HFFc6 (cell line): ENCODE measurements around the gene SH3RF3. TPM values are rescaled to one million over a fixed set of nuclear protein-coding genes. Genes with fewer than 3 reads are reported as not detected.

Source experiments
- DNase-seq: peaks from one replicate; pipeline ENCODE4 v3.0.0-alpha.2; 2018
- H3K27ac Mint-ChIP-seq: 2 replicates; pipeline ENCODE4 v1.8.0; 2020; ENCODE audit warnings: mild to moderate bottlenecking, mixed read lengths
- H3K27me3 Mint-ChIP-seq: 2 replicates; pipeline ENCODE4 v1.8.0; 2021; ENCODE audit warnings: mild to moderate bottlenecking, moderate library complexity, mixed read lengths; ENCODE audit not compliant: insufficient read depth
- H3K36me3 Mint-ChIP-seq: 2 replicates; pipeline ENCODE4 v1.8.0; 2021; ENCODE audit warnings: low read depth, mixed read lengths
- H3K4me1 Mint-ChIP-seq: 2 replicates; pipeline ENCODE4 v1.8.0; 2020; ENCODE audit warnings: low read depth, mixed read lengths
- H3K4me3 Mint-ChIP-seq: 2 replicates; pipeline ENCODE4 v1.8.0; 2020; ENCODE audit warnings: mild to moderate bottlenecking, moderate library complexity, mixed read lengths
- H3K9me3 Mint-ChIP-seq: 2 replicates; pipeline ENCODE4 v1.8.0; 2020; ENCODE audit warnings: mild to moderate bottlenecking, mixed read lengths
- total RNA-seq, 6 experiments: library from RNA; stranded (reverse); fragmentation: NEBNext Ultra II Directional; extraction: Animal tissue kit (Norgen Biotek cat#: 25700); gene quantifications; 2 replicates in 1 of 6; 3 replicates in 5 of 6; pipeline ENCODE4 v1.2.3, GENCODE V29; 2021
- TF ChIP-seq, protein P1 (sequence below): fragments of 200-600 bp; sonication (generic); IDR thresholded peaks from 2 replicates; pipeline ENCODE4 v1.5.0; 2021; ENCODE audit warnings: antibody characterized with exemption, mild to moderate bottlenecking

The SH3RF3 gene
- total RNA-seq, 6 experiments from 2014 or later: 2.4 to 4.4 (median 3.7) TPM

DNA sequence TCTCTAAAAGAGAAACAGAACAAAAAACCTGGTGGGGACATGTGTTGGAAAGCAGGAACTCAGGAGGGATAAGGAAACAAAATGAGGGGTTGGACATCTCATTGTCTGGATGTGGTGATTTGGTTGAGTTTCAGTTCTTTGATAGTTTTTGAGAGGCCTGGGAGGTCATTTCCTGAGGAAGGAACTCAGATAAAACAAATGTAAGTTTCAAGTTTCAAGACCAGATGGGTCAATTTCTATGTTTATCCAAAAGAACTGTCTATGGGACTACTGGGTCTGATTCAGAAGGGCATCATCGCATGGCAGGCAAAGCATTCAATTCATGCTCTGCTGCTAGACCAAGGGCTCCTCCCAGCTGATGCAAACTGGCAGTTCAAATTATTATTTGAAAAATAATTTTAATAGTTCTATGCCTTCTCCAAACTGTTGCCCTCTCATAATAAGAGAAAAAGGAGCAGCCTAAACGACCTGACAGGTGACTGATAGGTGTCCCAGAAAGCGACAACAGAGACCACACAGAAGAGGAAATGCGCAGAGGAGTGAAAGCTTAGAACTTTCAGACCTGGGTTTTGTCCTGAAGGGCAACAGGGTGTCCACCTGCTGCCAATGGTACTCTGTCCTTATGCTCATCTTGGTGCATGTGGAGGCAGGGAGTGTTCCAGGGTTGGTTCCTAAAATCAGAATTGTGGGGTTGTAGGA is 39.3 kb upstream of the SH3RF3 start:
- peaks cover 17% of the 10 kb centered on the region for H3K9me3 Mint-ChIP-seq
- H3K4me3 Mint-ChIP-seq: 0 out of 2 replicates have a peak overlapping the region, but pooled peaks have one; percentile 1
- TF ChIP-seq, protein P1, sequence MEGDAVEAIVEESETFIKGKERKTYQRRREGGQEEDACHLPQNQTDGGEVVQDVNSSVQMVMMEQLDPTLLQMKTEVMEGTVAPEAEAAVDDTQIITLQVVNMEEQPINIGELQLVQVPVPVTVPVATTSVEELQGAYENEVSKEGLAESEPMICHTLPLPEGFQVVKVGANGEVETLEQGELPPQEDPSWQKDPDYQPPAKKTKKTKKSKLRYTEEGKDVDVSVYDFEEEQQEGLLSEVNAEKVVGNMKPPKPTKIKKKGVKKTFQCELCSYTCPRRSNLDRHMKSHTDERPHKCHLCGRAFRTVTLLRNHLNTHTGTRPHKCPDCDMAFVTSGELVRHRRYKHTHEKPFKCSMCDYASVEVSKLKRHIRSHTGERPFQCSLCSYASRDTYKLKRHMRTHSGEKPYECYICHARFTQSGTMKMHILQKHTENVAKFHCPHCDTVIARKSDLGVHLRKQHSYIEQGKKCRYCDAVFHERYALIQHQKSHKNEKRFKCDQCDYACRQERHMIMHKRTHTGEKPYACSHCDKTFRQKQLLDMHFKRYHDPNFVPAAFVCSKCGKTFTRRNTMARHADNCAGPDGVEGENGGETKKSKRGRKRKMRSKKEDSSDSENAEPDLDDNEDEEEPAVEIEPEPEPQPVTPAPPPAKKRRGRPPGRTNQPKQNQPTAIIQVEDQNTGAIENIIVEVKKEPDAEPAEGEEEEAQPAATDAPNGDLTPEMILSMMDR: no peak
- H3K27me3 Mint-ChIP-seq: peaks cover 17% of the 10 kb centered on the region
- peak; percentile 11 for DNase-seq
- peaks cover 17% of the 10 kb centered on the region for H3K4me1 Mint-ChIP-seq
- H3K36me3 Mint-ChIP-seq: peaks cover 10% of the 10 kb centered on the region; the same call in 1 of the 2 replicates
- no peak overlapping the region for H3K27ac Mint-ChIP-seq

DNA sequence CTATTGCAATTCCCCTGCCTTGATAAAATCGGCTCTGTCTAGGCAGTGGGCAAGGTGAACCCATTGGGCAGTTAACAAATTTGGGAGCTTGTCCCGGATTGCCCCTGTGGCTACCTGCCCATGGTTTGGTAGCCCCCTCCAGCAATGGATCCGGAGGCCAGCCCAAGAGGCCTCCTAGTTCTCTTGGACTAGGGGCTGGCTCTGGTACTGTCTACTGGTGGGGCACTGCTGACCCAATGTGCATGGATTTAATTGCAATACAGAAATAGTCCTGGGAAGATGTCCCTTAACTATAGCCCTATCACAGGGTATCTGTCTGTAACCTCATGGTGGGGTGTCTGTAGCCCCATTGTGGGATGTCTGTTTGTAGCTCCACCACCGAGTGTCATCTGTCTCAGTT is 37.5 kb upstream of the SH3RF3 start:
- TF ChIP-seq, protein P1: no peak
- H3K36me3 Mint-ChIP-seq: peaks cover 10% of the 10 kb centered on the region; the same call in 1 of the 2 replicates
- H3K9me3 Mint-ChIP-seq: peaks cover 17% of the 10 kb centered on the region
- no peak overlapping the region for H3K4me3 Mint-ChIP-seq
- DNase-seq: no peak
- peaks cover 21% of the 10 kb centered on the region for H3K27me3 Mint-ChIP-seq
- H3K27ac Mint-ChIP-seq: no peak overlapping the region
- H3K4me1 Mint-ChIP-seq: peaks cover 17% of the 10 kb centered on the region

GRCh38 chr2:109094144-109094543 is 34.9 kb upstream of the SH3RF3 start:
- TF ChIP-seq, protein P1: no peak
- no peak overlapping the region for H3K4me3 Mint-ChIP-seq
- H3K27ac Mint-ChIP-seq: no peak overlapping the region
- H3K27me3 Mint-ChIP-seq: peaks cover 29% of the 10 kb centered on the region
- peaks cover 20% of the 10 kb centered on the region for H3K4me1 Mint-ChIP-seq
- peaks cover 17% of the 10 kb centered on the region for H3K9me3 Mint-ChIP-seq
- peaks cover 10% of the 10 kb centered on the region; the same call in 1 of the 2 replicates for H3K36me3 Mint-ChIP-seq
- DNase-seq: no peak

- H3K27ac Mint-ChIP-seq: no peak overlapping the region
- H3K4me1 Mint-ChIP-seq: peaks cover 9% of the 10 kb centered on the region
- TF ChIP-seq, protein P1: no peak
- peaks cover 38% of the 10 kb centered on the region for H3K27me3 Mint-ChIP-seq
- H3K36me3 Mint-ChIP-seq: peaks cover 10% of the 10 kb centered on the region; the same call in 1 of the 2 replicates
- DNase-seq: no peak
- H3K9me3 Mint-ChIP-seq: peaks cover 12% of the 10 kb centered on the region
- H3K4me3 Mint-ChIP-seq: no peak overlapping the region
Observed at GRCh38 chr2:109098251-109098920, 30.6 kb upstream of the SH3RF3 start.

GRCh38 chr2:109098921-109099273 is 30.1 kb upstream of the SH3RF3 start:
- DNase-seq: no peak
- H3K4me3 Mint-ChIP-seq: no peak overlapping the region
- TF ChIP-seq, protein P1: no peak
- H3K9me3 Mint-ChIP-seq: peaks cover 7% of the 10 kb centered on the region
- H3K27ac Mint-ChIP-seq: no peak overlapping the region
- peaks cover 6% of the 10 kb centered on the region; the same call in 1 of the 2 replicates for H3K36me3 Mint-ChIP-seq
- peaks cover 9% of the 10 kb centered on the region for H3K4me1 Mint-ChIP-seq
- peaks cover 37% of the 10 kb centered on the region for H3K27me3 Mint-ChIP-seq
